G401.6 (cell line): ENCODE data around the gene SBNO2.
A peak's percentile ranks its signal among the peaks of the same experiment; 100 is the strongest.

ENCODE experiments used
- FAIRE-seq: peaks from 2 replicates; lab custom pipeline; 2012; peaks lifted over from hg19 to GRCh38; lab: Jason Lieb, UNC

SBNO2 gene

GRCh38 chr19:1103708-1104310 is 70.3 kb downstream of the SBNO2 start, which contains the start of gene GPX4:
Gene GPX4 (plus strand): TSS chr19:1103994. CDS start chr19:1104044, 50 bp downstream.
- FAIRE-seq, result peak; percentile 98

- FAIRE-seq, result no peak
Observed at GRCh38 chr19:1103132-1103707, 70.8 kb downstream of the SBNO2 start.

GRCh38 chr19:1102407-1103131 is 71.5 kb downstream of the SBNO2 start:
- FAIRE-seq, result peak; percentile 31

GRCh38 chr19:1101337-1101698 is 72.8 kb downstream of the SBNO2 start:
- FAIRE-seq, result no peak

- FAIRE-seq, result no peak
Observed at GRCh38 chr19:1098177-1099051, 75.7 kb downstream of the SBNO2 start.

- FAIRE-seq, result no peak
Observed at GRCh38 chr19:1097810-1098176, 76.3 kb downstream of the SBNO2 start.

- peak; percentile 95 for FAIRE-seq
Observed at GRCh38 chr19:1094978-1095701, 78.9 kb downstream of the SBNO2 start, which contains the start of gene POLR2E. Gene POLR2E (minus strand): TSS chr19:1095375. CDS start chr19:1095315, 60 bp downstream.

GRCh38 chr19:1094655-1094977 is 79.5 kb downstream of the SBNO2 start:
- no peak for FAIRE-seq

- no peak for FAIRE-seq
Observed at GRCh38 chr19:1093811-1094553, 80.1 kb downstream of the SBNO2 start.

- no peak for FAIRE-seq
Observed at GRCh38 chr19:1093330-1093729, 80.7 kb downstream of the SBNO2 start.

- no peak for FAIRE-seq
Observed at GRCh38 chr19:1091544-1092175, 82.4 kb downstream of the SBNO2 start.

- no peak for FAIRE-seq
Observed at GRCh38 chr19:1090731-1091543, 83.1 kb downstream of the SBNO2 start.

- no peak for FAIRE-seq
Observed at GRCh38 chr19:1089891-1090290, 84.2 kb downstream of the SBNO2 start.

- FAIRE-seq, result no peak
Observed at GRCh38 chr19:1089126-1089771, 84.8 kb downstream of the SBNO2 start.

GRCh38 chr19:1088416-1089010 is 85.6 kb downstream of the SBNO2 start:
- no peak for FAIRE-seq

GRCh38 chr19:1087813-1088415 is 86.2 kb downstream of the SBNO2 start:
- FAIRE-seq, result no peak

- FAIRE-seq, result no peak
Observed at GRCh38 chr19:1086613-1087012, 87.5 kb downstream of the SBNO2 start.

- no peak for FAIRE-seq
Observed at GRCh38 chr19:1085676-1086442, 88.2 kb downstream of the SBNO2 start.
